GM12878 (cell line): Measurements from ENCODE around the gene MAST3. TPM values are rescaled to one million over a fixed set of nuclear protein-coding genes. Genes with fewer than 3 reads are reported as not detected.
A peak's percentile ranks its signal among the peaks of the same experiment; 100 is the strongest.

Experiments used
- ATAC-seq: fragments of 200-7000 bp; cut with Tn5 transposase; 3 replicates; pipeline ENCODE4 v1.9.1; 2020; ENCODE audit warnings: mild to moderate bottlenecking, moderate library complexity
- BruUV-seq: library from RNA; stranded (reverse); fragments of 400-500 nt; replicated peaks from 2 replicates; lab custom pipeline; 2021; lab: Mats Ljungman, UMichigan
- CTCF ChIA-PET: fragments of 300-600 bp; sonication (Branson Sonifier 250); formaldehyde crosslinking; extraction: SDS; loops from one replicate; lab custom pipeline; 2021; ENCODE audit warnings: inconsistent platforms; lab: Yijun Ruan, JAX
- POLR2A ChIA-PET: fragments of 350-600 bp; formaldehyde crosslinking; extraction: SDS; loops from one replicate; lab custom pipeline; 2021; ENCODE audit warnings: inconsistent platforms; lab: Charles Lee
- RAD21 ChIA-PET: fragments of 300-600 bp; sonication (Branson Sonifier 250); formaldehyde crosslinking; loops from one replicate; lab custom pipeline; 2023; ENCODE audit warnings: antibody characterized with exemption; ENCODE audit not compliant: unreplicated experiment; lab: Charles Lee
- SMC1A ChIA-PET: fragments of 300-600 bp; sonication (Branson Sonifier 250); formaldehyde crosslinking; loops from one replicate; lab custom pipeline; 2023; ENCODE audit not compliant: unreplicated experiment, uncharacterized antibody; lab: Charles Lee
- DNase-seq: peaks from one replicate; pipeline ENCODE4 v3.0.0-alpha.2; 2011; ENCODE audit warnings: low read depth, low spot score
- FAIRE-seq: peaks from 3 replicates; lab custom pipeline; 2011; peaks lifted over from hg19 to GRCh38; lab: Jason Lieb, UNC
- H2AFZ ChIP-seq: 2 replicates; pipeline ENCODE4 v1.6.0; 2011; ENCODE audit warnings: low read depth, low read length, control low read depth; ENCODE audit not compliant: control insufficient read depth
- H3K27ac ChIP-seq: 2 replicates; pipeline ENCODE4 v1.5.1; 2011; ENCODE audit warnings: control low read depth; ENCODE audit not compliant: control insufficient read depth, insufficient read depth
- H3K27me3 ChIP-seq, 2 experiments: replicated peaks in 1 of 2; 2 replicates each; pipeline versions ENCODE4 v1.6.0 to v1.6.1; 2011; ENCODE audit warnings: low read length in 1 of 2; ENCODE audit not compliant: control insufficient read depth in 2 of 2, insufficient read depth in 2 of 2
- H3K36me3 ChIP-seq, 2 experiments: 2 replicates each; pipeline ENCODE4 v1.5.1; 2011; ENCODE audit warnings: low read length in 1 of 2; ENCODE audit not compliant: control insufficient read depth in 2 of 2, insufficient read depth in 2 of 2
- H3K4me1 ChIP-seq: 2 replicates; pipeline ENCODE4 v1.6.1; 2011; ENCODE audit warnings: mild to moderate bottlenecking, low read length, moderate library complexity, mixed read lengths; ENCODE audit not compliant: control insufficient read depth, insufficient read depth
- H3K4me2 ChIP-seq: 2 replicates; pipeline ENCODE4 v1.6.0; 2011; ENCODE audit warnings: control low read depth; ENCODE audit not compliant: control insufficient read depth, insufficient read depth
- H3K4me3 ChIP-seq: fragments of 200-600 bp; sonication (generic); 2 replicates; pipeline ENCODE4 v1.5.1; 2016
- H3K79me2 ChIP-seq: 2 replicates; pipeline ENCODE4 v1.6.0; 2011; ENCODE audit warnings: low read length; ENCODE audit not compliant: control insufficient read depth, insufficient read depth
- H3K9ac ChIP-seq: 2 replicates; pipeline ENCODE4 v1.8.0; 2011; ENCODE audit warnings: low read length, control low read depth, mixed read lengths; ENCODE audit not compliant: control insufficient read depth, insufficient read depth
- H3K9me3 ChIP-seq: replicated peaks from 3 replicates; pipeline ENCODE4 v1.5.1; 2011; ENCODE audit warnings: mild to moderate bottlenecking, low read length; ENCODE audit not compliant: control insufficient read depth, insufficient read depth
- H4K20me1 ChIP-seq: 2 replicates; pipeline ENCODE4 v1.6.0; 2011; ENCODE audit not compliant: control insufficient read depth, insufficient read depth
- BRCA1 ChIP-seq: IDR thresholded peaks from 2 replicates; pipeline ENCODE4 v1.6.1; 2011; ENCODE audit warnings: low read depth, low read length, improper control_type of control experiment
- FOXK2 ChIP-seq: fragments of 450-650 bp; IDR thresholded peaks from 2 replicates; pipeline ENCODE4 v1.6.1; 2017; ENCODE audit warnings: mild to moderate bottlenecking, moderate library complexity
- GABPA ChIP-seq: IDR thresholded peaks from 2 replicates; pipeline ENCODE4 v1.6.1; 2014; ENCODE audit warnings: antibody characterized with exemption, low read depth, mild to moderate bottlenecking, inconsistent platforms
- HDAC2 ChIP-seq: fragments of 200-600 bp; sonication (generic); IDR thresholded peaks from 2 replicates; pipeline ENCODE4 v1.6.1; 2017
- HDAC6 ChIP-seq: fragments of 200-600 bp; sonication (generic); IDR thresholded peaks from one replicate; pipeline ENCODE4 v1.8.0; 2017; ENCODE audit warnings: antibody characterized with exemption; ENCODE audit not compliant: unreplicated experiment
- IRF5 ChIP-seq: fragments of 450-650 bp; IDR thresholded peaks from 2 replicates; pipeline ENCODE4 v1.6.1; 2017; ENCODE audit warnings: borderline replicate concordance
- JUND ChIP-seq: IDR thresholded peaks from 2 replicates; pipeline ENCODE4 v1.6.1; 2012; ENCODE audit warnings: low read depth, mild to moderate bottlenecking, low read length, improper control_type of control experiment, moderate library complexity
- KAT2A ChIP-seq: conservative IDR thresholded peaks from 2 replicates; pipeline ENCODE4 v1.6.1; 2011; ENCODE audit warnings: low read depth, low read length; ENCODE audit not compliant: control insufficient read depth
- LARP7 ChIP-seq: fragments of 450-650 bp; IDR thresholded peaks from 2 replicates; pipeline ENCODE4 v1.6.1; 2017; ENCODE audit warnings: mild to moderate bottlenecking
- MEF2A ChIP-seq: IDR thresholded peaks from 2 replicates; pipeline ENCODE4 v1.6.1; 2011; ENCODE audit warnings: low read depth, mild to moderate bottlenecking, low read length, moderate library complexity; ENCODE audit not compliant: insufficient read depth
- NR2F1 ChIP-seq: fragments of 450-650 bp; conservative IDR thresholded peaks from 2 replicates; pipeline ENCODE4 v1.6.1; 2017; ENCODE audit warnings: mild to moderate bottlenecking
- PML ChIP-seq: IDR thresholded peaks from 2 replicates; pipeline ENCODE4 v1.6.1; 2012; ENCODE audit warnings: low read length, inconsistent platforms
- RB1 ChIP-seq: fragments of 450-650 bp; formaldehyde crosslinking; IDR thresholded peaks from 2 replicates; pipeline ENCODE4 v1.6.1; 2017; ENCODE audit warnings: mild to moderate bottlenecking, borderline replicate concordance
- SIN3A ChIP-seq: IDR thresholded peaks from 2 replicates; pipeline ENCODE4 v1.6.1; 2012; ENCODE audit warnings: low read depth, low read length, improper control_type of control experiment
- STAT3 ChIP-seq: IDR thresholded peaks from 2 replicates; pipeline ENCODE4 v1.6.1; 2011; ENCODE audit warnings: low read depth, low read length, improper control_type of control experiment
- TAF1 ChIP-seq: IDR thresholded peaks from 2 replicates; pipeline ENCODE4 v1.6.1; 2011; ENCODE audit warnings: mild to moderate bottlenecking, low read depth, low read length, borderline replicate concordance
- TARDBP ChIP-seq: IDR thresholded peaks from 2 replicates; pipeline ENCODE4 v1.6.1; 2016; ENCODE audit warnings: borderline replicate concordance
- ZNF217 ChIP-seq: fragments of 450-650 bp; IDR thresholded peaks from 2 replicates; pipeline ENCODE4 v1.6.1; 2017; ENCODE audit warnings: antibody characterized with exemption, mild to moderate bottlenecking
- ZNF274 ChIP-seq: IDR thresholded peaks from one replicate; pipeline ENCODE4 v1.8.0; 2011; ENCODE audit not compliant: insufficient read length, insufficient read depth
- ZNF384 ChIP-seq: IDR thresholded peaks from 2 replicates; pipeline ENCODE4 v1.6.1; 2012; ENCODE audit warnings: low read depth, mild to moderate bottlenecking, low read length, improper control_type of control experiment, borderline replicate concordance
- WGBS: methylation state at CpG from one replicate; pipeline ENCODE4 v1.1.6; 2016; ENCODE audit warnings: low lambda C conversion rate; ENCODE audit not compliant: insufficient replicate concordance, insufficient coverage; ENCODE audit errors: missing lambda C conversion rate; 5-methylcytosine and 5-hydroxymethylcytosine counted together
- in situ Hi-C: fragments of 300-500 bp; cut with MboI; formaldehyde crosslinking; loops from 9 replicates; pipeline ENCODE4 v1.14.3; 2018; ENCODE audit warnings: mixed read lengths
- intact Hi-C: fragments of 100-400 bp; cut with micrococcal nuclease; formaldehyde crosslinking; loops from one replicate; pipeline ENCODE4 v1.14.2; 2022; ENCODE audit not compliant: unreplicated experiment
- polyA plus RNA-seq, 11 experiments: library from polyadenylated mRNA; depleted of rRNA in 4 of 11; unstranded in 6 of 11; stranded (reverse) in 5 of 11; fragments of >200 nt; fragmentation: Nextera tagmentation in 4 of 11; fragmentation: Illumina TruSeq in 1 of 11; extraction: Ambion mirVana in 4 of 11; extraction: Trizol in 1 of 11; gene quantifications; 1 replicate in 1 of 11; 2 replicates in 10 of 11; pipeline versions ENCODE4 v1.2.1 to v1.2.3, GENCODE V29; 2011 to 2016; ENCODE audit warnings: inconsistent platforms in 2 of 11, missing spikeins in 2 of 11, low read depth in 1 of 11
- total RNA-seq, 4 experiments: library from RNA; depleted of rRNA in 3 of 4; stranded (reverse); fragments of >200 nt in 3 of 4; fragmentation: Illumina TruSeq in 1 of 4; extraction: Trizol in 1 of 4; gene quantifications; 2 replicates each; pipeline versions ENCODE4 v1.2.1 to v1.2.3, GENCODE V29; 2013 to 2021
- TF ChIP-seq, protein P1 (sequence below): IDR thresholded peaks from 2 replicates; pipeline ENCODE4 v1.6.1; 2012; ENCODE audit warnings: low read depth, low read length, improper control_type of control experiment
- TF ChIP-seq, protein P2 (sequence below): IDR thresholded peaks from 2 replicates; pipeline ENCODE4 v1.6.1; 2011; ENCODE audit warnings: mild to moderate bottlenecking, low read depth, low read length, moderate library complexity; ENCODE audit not compliant: insufficient replicate concordance

MAST3 gene
- total and polyA plus RNA-seq, 10 of the 15 experiments (the other 5 are each of a cell fraction or from before 2014, with no cell fraction given): 3.0 to 22.2 (median 7.5) TPM

- TF ChIP-seq BRCA1 (no peak), NR2F1 (peak; percentile 59), LARP7 (no peak; the same call in 1 of the 2 replicates), HDAC6 (no peak), HDAC2 (no peak), MEF2A (0 out of 2 replicates have a peak, but pooled peaks have one; percentile 15), TAF1 (no peak; the same call in 1 of the 2 replicates), TARDBP (peak; percentile 60; the same call in 1 of the 2 replicates), SIN3A (peak; percentile 90), ZNF274 (no peak), RB1 (peak; percentile 14), ZNF384 (no peak)
- TF ChIP-seq, all 136 proteins: peak for 46
Observed at GRCh38 chr19:18152442-18152816, 54.9 kb downstream of the MAST3 start (continued).

- in situ Hi-C loops: no loop called here
- TF ChIP-seq, protein P1, sequence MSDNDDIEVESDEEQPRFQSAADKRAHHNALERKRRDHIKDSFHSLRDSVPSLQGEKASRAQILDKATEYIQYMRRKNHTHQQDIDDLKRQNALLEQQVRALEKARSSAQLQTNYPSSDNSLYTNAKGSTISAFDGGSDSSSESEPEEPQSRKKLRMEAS: no peak
- TF ChIP-seq FOXK2 (no peak), PML (no peak), KAT2A (no peak), JUND (no peak), STAT3 (no peak), IRF5 (peak; percentile 19; the same call in 1 of the 2 replicates), GABPA (no peak), ZNF217 (peak; percentile 83)
- TF ChIP-seq, protein P2, sequence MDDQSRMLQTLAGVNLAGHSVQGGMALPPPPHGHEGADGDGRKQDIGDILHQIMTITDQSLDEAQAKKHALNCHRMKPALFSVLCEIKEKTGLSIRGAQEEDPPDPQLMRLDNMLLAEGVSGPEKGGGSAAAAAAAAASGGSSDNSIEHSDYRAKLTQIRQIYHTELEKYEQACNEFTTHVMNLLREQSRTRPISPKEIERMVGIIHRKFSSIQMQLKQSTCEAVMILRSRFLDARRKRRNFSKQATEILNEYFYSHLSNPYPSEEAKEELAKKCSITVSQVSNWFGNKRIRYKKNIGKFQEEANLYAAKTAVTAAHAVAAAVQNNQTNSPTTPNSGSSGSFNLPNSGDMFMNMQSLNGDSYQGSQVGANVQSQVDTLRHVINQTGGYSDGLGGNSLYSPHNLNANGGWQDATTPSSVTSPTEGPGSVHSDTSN: no peak
Observed at GRCh38 chr19:18152817-18153555, 55.4 kb downstream of the MAST3 start, which contains the start of gene PIK3R2. Gene PIK3R2 (plus strand): TSS chr19:18153163. CDS start chr19:18155880, 2,717 bp downstream.

More at GRCh38 chr19:18152817-18153555, 55.4 kb downstream of the MAST3 start, which contains the start of gene PIK3R2:
- ATAC-seq (peak; percentile 93), DNase-seq (peak; percentile 88), FAIRE-seq (no peak)
- H3K36me3 ChIP-seq: peaks cover 2 to 6% of the 10 kb centered on the region in 2 experiments; a peak in 3 of 4 replicates
- peak within 1 kb of the TSS; percentile 88 for H3K27ac ChIP-seq
- H4K20me1 ChIP-seq: no peaks in the 10 kb centered on the region
- H3K9ac ChIP-seq: peak within 1 kb of the TSS; percentile 79
- H3K79me2 ChIP-seq: peaks cover 11% of the 10 kb centered on the region
- no peaks in the 10 kb centered on the region for H3K27me3 ChIP-seq
- no peaks in the 10 kb centered on the region for H3K9me3 ChIP-seq
- ChIA-PET SMC1A (interaction anchor here (0.9 to 2.3 kb wide), 11 partner anchors 8 to 91 kb away, joined by 3 to 7 read pairs (median 4); no protein-coding TSS in a partner anchor), CTCF (interaction anchor here (0.5 to 3.0 kb wide), 18 partner anchors 8 to 145 kb away, joined by 3 to 48 read pairs (median 4); partner anchors contain the start of gene MAST3), RAD21 (interaction anchor here (0.6 to 1.8 kb wide), 12 partner anchors 15 to 90 kb away, joined by 3 to 9 read pairs (median 4); partner anchors contain the start of genes IL12RB1, MAST3 and RAB3A), POLR2A (interaction anchor here (0.5 to 1.9 kb wide), 10 partner anchors 11 to 71 kb away, joined by 3 to 11 read pairs (median 5); no protein-coding TSS in a partner anchor)
- H2AFZ ChIP-seq: peak within 1 kb of the TSS; percentile 92
- H3K4me3 ChIP-seq: peak within 1 kb of the TSS; percentile 84
- intact Hi-C loops: loop anchor here (1.0 to 2.0 kb wide), 2 partner anchors 20 to 40 kb away; partner anchors contain the start of gene IFI30
- under 1% methylated on average over 77 of the region's 86 CpGs for WGBS
- peak within 1 kb of the TSS; percentile 99 for H3K4me2 ChIP-seq
- peaks cover 15% of the 10 kb centered on the region for H3K4me1 ChIP-seq
- no TSS peak for BruUV-seq
